SIG-M5 treated with dmso at 0.1 percent for 504 hours (cell line): Measurements from ENCODE around the gene FAT1.

Experiments
- DNase-seq: peaks from one replicate; lab custom pipeline; 2025; ENCODE audit not compliant: unreplicated experiment; lab: John Stamatoyannopoulos, UW

The FAT1 gene

GRCh38 chr4:186658657-186659056 lies 65.0 kb downstream of the FAT1 start:
- DNase-seq, result no peak

GRCh38 chr4:186657764-186658163 lies 65.9 kb downstream of the FAT1 start:
- DNase-seq, result no peak

GRCh38 chr4:186653969-186654368 lies 69.7 kb downstream of the FAT1 start:
- no peak for DNase-seq

DNA sequence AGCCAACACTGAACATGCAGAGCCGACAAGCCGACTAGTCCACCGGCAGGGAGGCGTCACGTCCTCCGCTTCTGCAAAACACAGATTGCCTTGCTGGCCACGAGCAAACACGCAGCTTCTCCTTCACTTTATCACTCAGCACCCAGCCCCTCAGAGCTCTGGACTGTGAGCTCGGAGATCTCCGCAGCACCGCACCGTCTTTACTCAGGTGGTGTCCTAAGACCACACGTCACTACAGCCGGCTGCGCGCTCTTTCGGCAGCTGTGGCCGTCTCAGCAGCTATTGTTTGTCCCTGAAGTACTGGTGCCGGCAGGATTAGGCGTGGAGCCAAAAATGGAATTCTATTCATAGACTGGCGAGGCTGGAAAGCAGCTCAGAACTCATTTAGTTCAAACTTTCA lies 72.0 kb downstream of the FAT1 start:
- no peak for DNase-seq

DNA sequence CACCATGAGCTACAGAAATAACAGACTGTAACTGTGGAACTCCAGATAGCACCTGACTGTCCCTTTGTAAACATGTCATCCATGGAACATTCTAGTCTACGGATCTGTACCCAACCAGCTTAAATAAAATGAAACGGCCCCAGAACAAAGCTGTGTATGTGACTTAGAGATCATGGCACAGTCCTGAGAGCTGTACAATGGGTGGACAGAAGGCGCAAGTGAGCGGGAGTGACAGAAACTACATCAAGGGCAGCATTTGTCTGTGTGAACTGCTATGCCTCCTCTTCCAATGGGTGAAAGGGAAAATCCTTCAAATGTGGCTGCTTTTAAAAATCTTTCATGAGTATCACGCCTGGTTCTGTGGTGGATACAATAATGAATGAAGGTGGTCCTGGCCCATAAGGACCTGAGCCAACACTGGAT lies 72.5 kb downstream of the FAT1 start:
- DNase-seq, result no peak

DNA sequence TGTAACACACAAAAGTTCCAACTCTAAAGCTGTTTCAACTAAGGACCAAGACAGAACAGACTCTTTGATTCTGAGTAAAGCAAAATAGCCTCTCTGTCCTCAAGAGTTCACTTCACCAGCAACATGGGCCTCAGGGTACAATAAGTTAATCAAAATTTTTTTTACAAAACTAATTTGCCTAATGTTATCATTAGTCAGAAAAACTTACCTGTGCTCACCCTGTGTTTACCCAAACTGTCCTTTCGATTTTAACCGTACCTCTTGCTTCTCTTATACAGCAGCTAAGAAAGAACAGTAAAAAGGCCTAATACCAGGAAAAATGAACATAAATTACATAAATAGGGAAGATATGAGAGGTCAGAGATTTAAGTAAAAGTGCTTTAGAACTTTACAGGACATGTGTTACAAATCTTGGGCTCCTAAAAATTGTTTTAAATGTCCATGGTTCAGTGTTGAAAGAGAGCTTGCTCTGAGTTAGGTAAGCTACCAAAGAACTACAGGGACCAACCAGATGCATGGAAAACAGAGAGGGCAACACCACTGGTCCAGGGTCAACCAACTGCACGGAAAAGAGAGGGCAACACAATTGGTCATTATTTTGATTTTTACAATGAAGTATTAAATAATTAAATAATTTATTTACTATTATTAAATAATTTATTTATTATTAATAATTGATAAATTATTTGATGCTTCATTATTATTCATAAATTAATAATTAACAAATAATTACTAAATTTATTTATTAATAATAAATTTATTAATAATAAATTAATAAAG lies 73.1 kb downstream of the FAT1 start:
- DNase-seq, result no peak

DNA sequence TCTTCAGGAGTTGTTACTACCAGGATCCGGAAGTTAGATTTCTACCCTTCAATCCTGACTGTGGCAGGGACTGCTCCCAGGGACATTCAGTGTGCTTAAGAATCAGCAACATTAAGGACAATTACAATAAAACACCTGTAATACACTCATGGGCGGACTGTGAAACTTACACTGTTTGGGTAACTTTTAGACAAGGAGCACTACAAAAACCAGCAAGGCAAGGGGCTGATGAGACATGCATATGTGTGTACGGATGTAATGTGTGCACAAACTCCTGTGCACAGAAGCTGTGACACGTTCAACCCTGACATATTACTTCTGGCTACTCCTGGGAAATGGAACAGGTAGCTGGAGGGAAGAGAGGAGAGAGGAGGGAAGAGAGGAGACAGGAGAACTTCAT lies 75.8 kb downstream of the FAT1 start:
- DNase-seq, result no peak

DNA sequence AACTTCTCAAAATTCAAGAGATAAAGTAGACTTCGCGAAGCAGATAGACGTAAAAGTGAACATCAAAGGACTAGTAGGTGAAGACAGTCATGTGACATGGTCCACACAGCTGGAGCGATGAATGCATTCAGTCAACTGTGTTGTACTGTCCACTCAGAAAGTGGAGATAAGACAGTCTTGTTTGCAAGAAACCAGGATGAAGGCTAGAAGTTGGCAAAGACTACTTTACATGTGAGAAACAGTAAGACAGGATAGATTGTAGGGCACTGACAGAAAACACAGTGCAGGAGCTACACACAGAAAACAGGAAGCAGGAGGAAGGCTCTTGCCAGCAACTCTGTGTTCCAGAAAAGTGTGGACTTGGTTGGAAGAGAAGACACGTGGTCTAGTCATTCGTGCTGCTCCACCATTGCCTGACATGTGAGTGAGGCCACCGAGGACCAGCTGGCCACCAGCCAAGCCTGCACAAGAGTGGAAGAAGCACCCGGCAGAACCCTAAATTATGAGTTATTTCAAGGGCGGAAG lies 78.9 kb downstream of the FAT1 start:
- DNase-seq, result no peak

- no peak for DNase-seq
These were observed 79.4 kb downstream of the FAT1 start for GRCh38 chr4:186644311-186644638.

GRCh38 chr4:186643501-186644310 lies 80.0 kb downstream of the FAT1 start:
- DNase-seq, result no peak

DNA sequence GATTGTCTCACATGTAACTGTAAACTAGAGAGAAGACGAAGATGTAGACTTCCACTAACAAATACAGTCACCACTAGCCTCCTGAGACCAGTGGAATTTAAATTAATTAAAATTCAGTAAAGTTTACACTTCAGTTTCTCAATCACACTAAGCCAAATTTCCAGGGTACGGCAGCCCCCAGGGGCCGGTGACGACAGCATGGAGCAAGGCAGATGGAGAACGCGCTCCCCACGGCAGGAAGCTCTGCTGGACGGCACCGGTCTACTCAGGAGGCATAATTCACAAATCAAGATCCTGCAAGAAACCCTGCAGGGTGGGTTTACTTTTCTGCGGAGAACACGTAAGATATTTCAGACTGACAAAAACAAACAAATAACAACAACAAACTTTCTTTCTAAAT lies 80.7 kb downstream of the FAT1 start:
- DNase-seq, result no peak

DNA sequence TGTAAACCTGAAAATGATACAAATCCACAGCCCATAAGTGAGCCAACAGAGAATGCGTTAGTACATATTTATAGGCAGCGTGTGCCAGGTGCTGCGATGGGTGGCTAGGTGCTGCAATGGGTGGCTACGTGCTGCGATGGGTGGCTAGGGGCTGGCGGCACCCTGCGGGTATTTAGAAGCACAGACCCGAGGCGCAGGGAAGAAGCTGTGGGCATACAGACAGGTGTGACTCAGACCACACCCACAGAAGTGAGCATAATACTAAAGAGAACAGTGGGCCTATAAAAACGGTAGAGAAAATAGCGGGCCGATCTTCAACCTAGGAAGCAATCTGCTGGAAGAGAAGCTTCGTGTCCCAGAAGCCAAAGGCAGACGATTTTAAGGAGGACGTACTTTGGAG lies 81.1 kb downstream of the FAT1 start:
- DNase-seq, result no peak

- no peak for DNase-seq
These were observed 89.0 kb downstream of the FAT1 start for GRCh38 chr4:186634591-186635128.

- DNase-seq, result no peak
These were observed 89.8 kb downstream of the FAT1 start for GRCh38 chr4:186633844-186634243.

DNA sequence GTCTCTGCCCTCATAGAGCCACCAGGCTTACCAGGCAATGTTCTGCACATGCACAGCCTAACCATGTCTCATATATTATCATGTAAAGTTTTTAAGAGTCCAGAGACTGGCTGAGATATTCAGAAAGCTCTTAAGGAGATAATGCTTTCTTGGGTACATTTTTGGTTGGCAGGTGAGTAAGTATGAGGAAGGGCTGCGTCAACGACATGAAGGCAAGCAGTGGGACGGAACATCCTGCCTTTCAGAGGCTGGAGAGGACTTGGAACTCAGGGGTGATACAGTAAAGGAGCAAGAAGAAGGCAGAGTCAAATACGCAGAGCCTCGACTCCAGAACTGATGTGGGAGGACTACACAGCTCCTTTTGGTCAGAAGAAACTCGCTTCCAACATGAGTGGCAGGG lies 93.5 kb downstream of the FAT1 start:
- DNase-seq, result no peak

- DNase-seq, result no peak
These were observed 95.5 kb downstream of the FAT1 start for GRCh38 chr4:186628058-186628711.

DNA sequence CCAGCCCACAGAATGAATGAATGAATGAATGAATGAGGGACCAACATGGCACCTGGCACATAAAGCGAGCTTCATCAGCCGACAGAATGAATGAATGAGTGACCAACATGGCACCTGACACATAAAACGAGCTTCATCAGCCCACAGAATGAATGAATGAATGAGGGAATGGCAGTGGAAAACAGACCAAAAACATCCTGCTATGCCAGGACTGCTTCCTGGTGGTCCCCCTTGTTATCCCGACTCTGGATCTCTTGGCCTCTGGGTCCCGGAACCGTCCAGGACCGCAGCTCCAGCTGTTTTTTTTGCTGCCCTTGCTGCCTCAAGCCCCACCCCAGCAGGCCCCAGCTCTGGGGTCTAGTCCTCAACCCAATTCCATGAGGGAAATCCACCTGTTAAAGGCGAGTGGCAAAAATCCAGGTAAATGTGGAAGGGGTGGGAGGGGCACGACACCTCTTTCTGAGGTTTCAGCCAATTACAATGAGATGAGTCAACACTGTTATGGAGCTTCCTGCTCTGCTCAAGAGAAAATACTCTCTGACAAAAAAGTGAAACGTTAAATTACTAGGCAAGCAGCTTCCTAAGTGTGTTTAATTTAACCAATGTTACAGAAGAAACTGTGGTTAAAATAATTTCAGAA lies 96.3 kb downstream of the FAT1 start:
- no peak for DNase-seq

DNA sequence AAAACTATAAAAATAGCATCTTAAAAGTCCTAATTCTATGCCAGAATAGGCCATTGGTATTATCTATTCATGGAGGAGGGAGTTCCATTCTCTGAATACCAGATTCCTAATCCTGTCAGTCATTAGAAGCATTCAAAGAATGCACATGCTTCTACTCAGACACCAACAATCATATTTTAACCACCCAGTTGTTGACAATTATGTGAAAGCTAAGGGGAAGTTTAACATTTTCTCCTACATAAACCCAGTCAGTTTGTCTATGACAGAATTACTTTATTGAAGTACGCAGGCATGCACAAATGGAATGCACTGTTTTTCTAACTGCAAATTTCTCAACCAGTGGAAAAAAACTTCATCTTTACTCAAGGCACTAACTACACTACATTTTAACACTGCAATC lies 98.7 kb downstream of the FAT1 start:
- no peak for DNase-seq

DNA sequence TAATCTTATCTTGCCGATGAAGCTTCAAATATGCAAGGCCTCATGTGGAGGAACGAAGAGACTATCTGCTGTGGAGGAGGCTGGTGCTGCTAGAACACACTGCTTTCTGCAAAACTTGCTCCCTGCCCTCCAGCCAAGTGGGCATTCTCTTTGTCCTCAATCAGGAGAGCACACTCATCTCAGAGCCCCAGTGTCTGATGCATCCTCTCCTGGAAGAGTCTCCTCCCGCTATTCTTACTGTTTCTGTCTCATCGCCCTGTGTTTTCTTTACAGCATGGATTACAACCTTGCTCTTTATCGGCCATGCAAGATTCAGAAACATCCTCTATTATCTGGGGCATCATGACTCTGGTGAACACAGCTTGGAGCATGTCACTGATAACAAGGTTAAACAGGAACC lies 100.1 kb downstream of the FAT1 start:
- DNase-seq, result no peak

DNA sequence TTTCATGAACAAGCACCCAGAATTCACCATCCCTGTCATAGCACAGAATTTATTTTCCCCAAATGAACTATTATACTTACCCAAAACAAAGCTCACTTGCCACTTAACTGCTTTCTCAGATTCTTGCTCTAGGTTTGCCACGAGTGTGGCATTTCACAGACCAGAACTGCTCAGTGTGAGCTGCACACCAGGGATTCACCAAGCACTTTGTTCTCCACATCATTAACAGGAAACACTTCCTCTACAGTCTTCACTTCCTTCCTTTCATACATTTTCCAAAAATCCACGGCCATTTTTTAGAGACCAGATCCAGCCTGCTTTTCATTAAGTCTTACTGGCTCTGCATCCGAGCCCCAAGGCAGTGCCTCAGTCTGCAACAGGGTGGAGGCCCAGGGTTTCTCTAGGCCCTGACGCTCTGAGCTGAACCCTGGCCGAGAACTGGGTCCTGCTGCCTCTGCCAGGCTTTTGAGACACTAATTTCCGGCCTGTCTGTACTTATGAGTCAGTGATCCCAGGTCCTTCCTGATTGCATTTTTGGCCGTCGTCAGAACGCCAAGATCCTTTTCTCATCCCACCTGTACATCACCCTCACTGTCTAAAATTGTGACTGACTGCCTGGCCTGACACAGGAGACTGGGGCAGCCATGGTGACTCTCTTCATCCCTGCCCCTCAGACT lies 100.7 kb downstream of the FAT1 start:
- no peak for DNase-seq
